GM12873 (cell line): ENCODE results near the gene NRBP1.

ENCODE experiments used
- TF ChIP-seq, protein P1 (sequence below): IDR thresholded peaks from 2 replicates; pipeline ENCODE4 v1.5.1; 2012; ENCODE audit warnings: low read depth, mild to moderate bottlenecking, moderate library complexity, low read length, control low read depth; ENCODE audit not compliant: insufficient read depth; ENCODE audit errors: missing control alignments

NRBP1 gene

DNA sequence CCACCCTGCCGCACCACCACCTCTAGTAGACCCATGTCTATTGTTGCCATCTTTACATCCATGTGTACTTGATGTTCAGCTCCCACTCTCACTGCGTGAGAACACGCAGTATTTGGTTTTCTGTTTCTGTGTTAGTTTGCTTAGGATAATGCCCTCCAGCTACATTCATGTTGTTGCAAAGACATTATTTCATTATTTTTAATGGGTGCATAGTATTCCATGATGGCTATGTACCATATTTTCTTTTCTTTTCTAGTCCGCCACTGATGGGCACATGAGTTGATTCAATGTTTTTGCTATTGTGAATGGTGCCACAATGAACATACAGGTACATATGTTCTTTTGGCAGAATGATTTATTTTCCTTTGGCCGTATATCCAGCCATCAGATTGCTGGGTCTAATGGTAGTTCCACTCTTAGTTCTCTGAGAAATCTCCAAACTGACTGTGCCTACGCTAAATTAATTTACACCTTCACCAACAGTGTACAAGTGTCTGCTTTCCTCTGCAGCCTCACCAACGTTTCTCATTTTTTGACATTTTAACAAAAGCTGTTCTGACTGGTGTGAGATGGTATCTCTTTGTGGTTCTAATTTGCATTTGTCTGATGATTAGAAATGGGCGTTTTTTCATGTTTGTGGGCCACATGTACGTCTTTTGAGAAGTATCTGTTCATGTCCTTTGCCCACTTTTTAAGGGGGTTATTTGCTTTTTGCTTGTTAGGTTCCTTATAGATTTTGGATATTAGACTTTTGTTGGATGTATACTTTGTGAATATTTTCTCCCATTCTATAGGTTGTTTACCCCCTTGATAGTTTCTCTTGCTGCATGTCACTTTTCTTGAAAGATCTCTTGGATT is 37.4 kb upstream of the NRBP1 start:
- TF ChIP-seq, protein P1, sequence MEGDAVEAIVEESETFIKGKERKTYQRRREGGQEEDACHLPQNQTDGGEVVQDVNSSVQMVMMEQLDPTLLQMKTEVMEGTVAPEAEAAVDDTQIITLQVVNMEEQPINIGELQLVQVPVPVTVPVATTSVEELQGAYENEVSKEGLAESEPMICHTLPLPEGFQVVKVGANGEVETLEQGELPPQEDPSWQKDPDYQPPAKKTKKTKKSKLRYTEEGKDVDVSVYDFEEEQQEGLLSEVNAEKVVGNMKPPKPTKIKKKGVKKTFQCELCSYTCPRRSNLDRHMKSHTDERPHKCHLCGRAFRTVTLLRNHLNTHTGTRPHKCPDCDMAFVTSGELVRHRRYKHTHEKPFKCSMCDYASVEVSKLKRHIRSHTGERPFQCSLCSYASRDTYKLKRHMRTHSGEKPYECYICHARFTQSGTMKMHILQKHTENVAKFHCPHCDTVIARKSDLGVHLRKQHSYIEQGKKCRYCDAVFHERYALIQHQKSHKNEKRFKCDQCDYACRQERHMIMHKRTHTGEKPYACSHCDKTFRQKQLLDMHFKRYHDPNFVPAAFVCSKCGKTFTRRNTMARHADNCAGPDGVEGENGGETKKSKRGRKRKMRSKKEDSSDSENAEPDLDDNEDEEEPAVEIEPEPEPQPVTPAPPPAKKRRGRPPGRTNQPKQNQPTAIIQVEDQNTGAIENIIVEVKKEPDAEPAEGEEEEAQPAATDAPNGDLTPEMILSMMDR: no peak

DNA sequence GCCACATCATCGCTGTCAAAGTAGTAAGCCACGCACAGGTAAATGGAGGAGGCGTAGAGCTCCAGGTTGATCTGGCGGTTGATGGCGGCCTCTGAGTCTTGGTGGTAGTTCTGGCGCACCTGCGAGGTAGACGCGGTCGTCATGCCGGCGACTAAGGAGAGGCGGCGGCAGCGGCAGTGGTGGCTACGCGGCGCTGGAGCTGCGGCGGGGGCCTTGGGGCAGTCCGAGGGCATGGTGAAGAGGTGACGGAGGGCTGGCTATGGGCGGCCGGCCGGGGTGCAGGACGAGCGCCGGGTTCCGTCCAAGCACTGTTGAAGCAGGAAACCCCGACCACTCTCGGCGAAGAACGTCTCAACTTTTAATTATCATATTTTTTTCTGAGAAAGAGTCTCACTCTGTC is 35.2 kb upstream of the NRBP1 start:
- TF ChIP-seq, protein P1: no peak

DNA sequence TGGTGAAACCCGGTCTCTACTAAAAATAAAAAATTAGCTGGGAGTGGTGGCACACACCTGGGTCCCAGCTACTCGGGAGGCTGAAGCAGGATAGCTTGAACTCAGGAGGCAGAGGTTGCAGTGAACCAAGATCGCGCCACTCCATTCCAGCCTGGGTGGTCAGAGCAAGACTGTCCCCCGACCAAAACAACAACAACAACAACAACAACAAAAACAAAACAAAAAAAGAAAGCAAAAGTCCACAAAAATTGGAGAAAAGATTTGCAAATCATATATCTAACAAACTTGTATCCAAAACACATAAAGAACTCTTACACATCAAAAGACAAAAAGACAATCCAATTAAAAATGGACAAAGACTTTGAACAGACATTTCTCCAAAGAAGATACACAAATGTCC is 29.5 kb upstream of the NRBP1 start:
- TF ChIP-seq, protein P1: no peak

DNA sequence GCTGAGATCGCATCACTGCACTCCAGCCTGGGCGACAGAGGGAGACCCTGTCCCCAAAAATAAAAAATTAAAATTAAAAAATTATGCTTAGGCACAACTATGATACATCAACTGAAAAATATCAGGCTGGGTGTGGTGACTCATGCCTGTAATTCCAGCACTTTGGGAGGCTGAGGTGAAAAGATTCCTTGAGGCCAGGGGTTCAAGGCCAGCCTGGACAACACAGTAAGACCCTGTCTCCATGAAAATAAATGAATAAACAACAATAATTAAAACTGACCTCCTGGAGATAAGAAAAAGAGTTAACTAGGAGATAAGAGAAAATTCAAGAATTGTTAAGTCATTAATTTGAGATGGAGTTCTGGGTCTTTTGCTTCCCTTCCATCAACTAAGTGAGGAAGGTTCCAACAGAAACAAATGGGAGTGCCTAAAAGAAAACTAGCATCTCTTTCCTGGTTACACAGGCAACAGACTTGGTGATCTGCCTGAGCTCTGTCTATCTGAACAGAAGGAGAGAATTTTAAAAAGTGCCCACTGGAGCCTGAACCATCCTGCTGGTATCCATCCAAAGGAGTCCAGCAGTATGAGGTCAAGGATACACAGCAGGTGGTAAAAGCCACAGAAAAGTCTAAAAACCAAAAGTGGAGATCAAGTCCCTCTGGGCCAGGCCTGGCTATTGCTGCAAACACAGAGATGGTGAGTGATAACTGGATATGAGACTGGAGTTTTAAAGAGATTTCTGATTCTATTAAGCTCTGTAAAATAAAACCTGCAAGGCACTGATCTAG is 27.9 kb upstream of the NRBP1 start:
- TF ChIP-seq, protein P1: no peak

DNA sequence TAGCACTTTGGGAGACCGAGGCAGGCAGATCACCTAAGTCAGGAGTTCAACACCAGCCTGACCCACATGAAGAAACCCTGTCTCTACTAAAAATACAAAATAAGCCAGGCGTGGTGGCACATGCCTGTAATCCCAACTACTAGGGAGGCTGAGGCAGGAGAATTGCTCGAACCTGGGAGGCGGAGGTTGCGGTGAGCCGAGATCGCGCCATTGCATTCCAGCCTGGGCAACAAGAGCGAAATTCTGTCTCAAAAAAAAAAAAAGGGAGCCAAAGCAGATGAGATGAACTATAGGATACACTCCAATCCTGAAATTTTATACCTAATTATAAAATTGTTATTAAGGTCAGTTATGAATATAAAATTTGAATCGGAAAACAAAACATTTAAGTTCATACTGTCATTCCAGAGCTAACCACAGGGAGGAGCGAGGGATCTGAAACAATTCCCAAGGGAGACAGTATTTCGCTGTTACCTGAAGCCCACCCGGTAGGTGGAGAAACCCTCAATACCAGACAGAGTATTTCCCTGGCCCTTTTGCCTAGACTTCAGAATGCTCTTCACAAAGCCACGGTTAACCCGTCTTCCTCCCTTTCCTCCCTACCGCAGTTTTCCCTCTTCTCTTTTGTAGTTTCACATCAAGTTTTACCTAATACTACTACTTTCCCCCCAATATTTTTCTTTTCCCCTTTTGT is 20.5 kb upstream of the NRBP1 start:
- TF ChIP-seq, protein P1: peak; percentile 45

DNA sequence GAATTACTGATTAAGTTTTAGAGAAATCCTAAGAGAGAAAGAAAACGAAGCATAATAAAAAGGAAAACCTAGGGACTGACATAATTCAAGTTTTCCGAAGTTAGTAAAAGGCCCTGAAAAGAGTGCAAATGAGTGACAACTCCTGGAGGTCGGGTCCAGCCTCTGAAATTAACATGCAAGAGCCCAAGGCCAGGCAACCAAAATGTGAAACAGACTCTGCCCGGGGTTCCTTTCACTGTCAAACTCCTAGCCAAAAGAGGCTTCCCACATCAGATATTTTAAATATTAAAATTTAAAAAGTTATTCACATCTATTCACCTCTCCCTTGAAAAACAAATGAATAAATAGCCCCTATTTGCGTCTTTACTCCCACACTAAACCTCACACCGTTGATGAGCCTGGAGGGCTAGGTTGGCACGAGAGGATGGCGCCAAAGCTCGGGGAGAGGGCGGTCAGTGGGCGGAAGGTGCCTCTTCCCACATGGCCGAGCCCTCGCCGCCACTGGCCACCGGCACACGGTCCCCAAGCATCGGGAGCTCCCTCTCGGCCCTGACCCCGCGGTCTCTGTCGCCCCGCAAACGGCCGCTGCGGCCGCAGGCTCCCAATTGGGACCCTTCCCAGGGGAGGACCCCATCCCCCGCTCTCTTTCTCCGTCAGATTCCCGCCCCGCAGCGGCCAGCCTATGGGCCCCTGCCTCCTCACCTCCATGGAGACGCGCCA is 19.7 kb upstream of the NRBP1 start:
- TF ChIP-seq, protein P1: no peak
